ENCODE results near the gene ICAM4.

DNA sequence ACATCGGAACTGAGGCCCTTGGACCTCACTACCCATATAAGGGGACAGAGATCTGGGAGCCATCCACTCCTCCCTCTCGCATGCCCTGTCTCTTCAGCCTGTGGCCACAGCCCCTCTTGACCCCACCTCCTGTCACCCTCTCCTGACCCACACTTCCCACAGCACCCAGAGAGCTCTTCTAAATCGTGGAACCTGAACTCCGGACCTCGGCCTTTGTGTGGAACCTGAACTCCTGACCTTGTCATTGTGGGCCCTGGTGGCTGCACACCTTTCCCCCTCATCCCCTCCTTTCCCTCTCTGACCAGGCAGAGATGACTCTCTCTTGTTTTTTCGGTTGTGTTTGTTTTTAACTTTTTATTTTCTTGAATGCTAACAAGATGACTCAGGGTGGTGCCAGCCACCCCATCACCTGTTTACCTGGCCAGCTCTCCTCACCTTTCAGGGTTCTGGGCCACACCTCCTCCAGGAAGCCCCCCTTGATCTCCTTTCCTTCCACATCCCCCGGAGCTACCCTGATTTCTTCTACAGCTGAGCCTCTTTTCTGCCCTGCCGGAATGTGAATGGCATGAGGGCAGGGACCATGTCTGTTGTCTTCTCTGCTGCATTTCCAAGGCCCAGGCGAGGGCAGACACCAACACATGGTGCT is 29.7 kb upstream of the ICAM4 start:
- TF ChIP-seq, protein P1, sequence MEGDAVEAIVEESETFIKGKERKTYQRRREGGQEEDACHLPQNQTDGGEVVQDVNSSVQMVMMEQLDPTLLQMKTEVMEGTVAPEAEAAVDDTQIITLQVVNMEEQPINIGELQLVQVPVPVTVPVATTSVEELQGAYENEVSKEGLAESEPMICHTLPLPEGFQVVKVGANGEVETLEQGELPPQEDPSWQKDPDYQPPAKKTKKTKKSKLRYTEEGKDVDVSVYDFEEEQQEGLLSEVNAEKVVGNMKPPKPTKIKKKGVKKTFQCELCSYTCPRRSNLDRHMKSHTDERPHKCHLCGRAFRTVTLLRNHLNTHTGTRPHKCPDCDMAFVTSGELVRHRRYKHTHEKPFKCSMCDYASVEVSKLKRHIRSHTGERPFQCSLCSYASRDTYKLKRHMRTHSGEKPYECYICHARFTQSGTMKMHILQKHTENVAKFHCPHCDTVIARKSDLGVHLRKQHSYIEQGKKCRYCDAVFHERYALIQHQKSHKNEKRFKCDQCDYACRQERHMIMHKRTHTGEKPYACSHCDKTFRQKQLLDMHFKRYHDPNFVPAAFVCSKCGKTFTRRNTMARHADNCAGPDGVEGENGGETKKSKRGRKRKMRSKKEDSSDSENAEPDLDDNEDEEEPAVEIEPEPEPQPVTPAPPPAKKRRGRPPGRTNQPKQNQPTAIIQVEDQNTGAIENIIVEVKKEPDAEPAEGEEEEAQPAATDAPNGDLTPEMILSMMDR (conservative IDR thresholded peaks at IDR 0.05; ENCODE audit: low read length): no peak
- no peak for TF ChIP-seq EZH2phosphoT487 (IDR thresholded peaks at IDR 0.05; ENCODE audit: borderline replicate concordance, low read depth, low read length)

All from OCI-LY7 (cell line).